Large intestine (tissue), 3 donors: ENCODE data around the gene SSBP3. TPM values are rescaled to one million over a fixed set of nuclear protein-coding genes. Genes with fewer than 3 reads are reported as not detected.

Source experiments
- DNase-seq, 2 donors: peaks; one replicate each; pipeline versions ENCODE4 v3.0.0 to v3.0.0-alpha.2; 2013
- H3K27ac ChIP-seq: one replicate; pipeline ENCODE4 v1.5.1; 2013; ENCODE audit warnings: low read length
- H3K27me3 ChIP-seq: 2 replicates; pipeline ENCODE4 v1.6.1; 2013; ENCODE audit warnings: low read length; ENCODE audit not compliant: control insufficient read depth, insufficient read depth
- H3K36me3 ChIP-seq: 2 replicates; pipeline ENCODE4 v1.6.1; 2013; ENCODE audit warnings: low read length; ENCODE audit not compliant: control insufficient read depth, insufficient read depth
- H3K4me1 ChIP-seq: one replicate; pipeline ENCODE4 v1.6.1; 2013; ENCODE audit warnings: low read length; ENCODE audit not compliant: control insufficient read depth, insufficient read depth
- H3K4me3 ChIP-seq: one replicate; pipeline ENCODE4 v1.5.1; 2013; ENCODE audit warnings: low read length
- H3K9me3 ChIP-seq: one replicate; pipeline ENCODE4 v1.6.1; 2013; ENCODE audit warnings: mild to moderate bottlenecking, low read depth, low read length, moderate library complexity; ENCODE audit not compliant: control insufficient read depth
- WGBS: methylation state at CpG from one replicate; pipeline ENCODE4 v1.1.5; 2013; ENCODE audit warnings: low lambda C conversion rate; ENCODE audit not compliant: insufficient coverage; 5-methylcytosine and 5-hydroxymethylcytosine counted together
- polyA plus RNA-seq: library from polyadenylated mRNA; unstranded; fragments of 120-200 nt; gene quantifications from one replicate; pipeline ENCODE4 v1.2.1, GENCODE V29; 2013

SSBP3 gene
- polyA plus RNA-seq, 1 donor, result 48.2 TPM

DNA sequence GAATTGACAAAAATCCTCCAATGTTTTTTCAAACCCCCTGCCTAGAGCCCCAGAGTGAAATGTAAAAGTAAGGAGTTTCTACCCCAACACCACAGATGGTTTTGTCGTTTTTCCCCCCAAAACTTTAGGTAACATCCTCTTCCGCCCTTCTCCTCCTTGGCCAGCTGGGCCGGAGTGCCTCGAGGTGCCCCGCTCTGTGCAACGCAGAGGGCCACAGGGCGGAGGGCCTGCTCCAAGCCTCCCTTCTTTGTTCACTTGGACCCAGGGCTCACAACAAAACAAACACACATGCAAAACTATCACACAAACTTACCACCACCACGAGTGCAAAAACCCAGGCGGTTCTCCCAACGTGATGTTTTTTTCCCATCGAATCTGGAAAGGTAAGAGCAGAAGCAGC lies 1.9 kb downstream of the SSBP3 start:
- WGBS, result no CpG with 5 or more reads among the region's 11 CpGs
- Histone ChIP-seq H3K4me1 (peaks cover 32% of the 10 kb centered on the region), H3K27ac (no peak overlapping the region), H3K4me3 (peak overlapping the region; percentile 63), H3K27me3 (no peaks in the 10 kb centered on the region), H3K36me3 (peaks cover 25% of the 10 kb centered on the region), H3K9me3 (peaks cover 2% of the 10 kb centered on the region)
- DNase-seq, result no peak

DNA sequence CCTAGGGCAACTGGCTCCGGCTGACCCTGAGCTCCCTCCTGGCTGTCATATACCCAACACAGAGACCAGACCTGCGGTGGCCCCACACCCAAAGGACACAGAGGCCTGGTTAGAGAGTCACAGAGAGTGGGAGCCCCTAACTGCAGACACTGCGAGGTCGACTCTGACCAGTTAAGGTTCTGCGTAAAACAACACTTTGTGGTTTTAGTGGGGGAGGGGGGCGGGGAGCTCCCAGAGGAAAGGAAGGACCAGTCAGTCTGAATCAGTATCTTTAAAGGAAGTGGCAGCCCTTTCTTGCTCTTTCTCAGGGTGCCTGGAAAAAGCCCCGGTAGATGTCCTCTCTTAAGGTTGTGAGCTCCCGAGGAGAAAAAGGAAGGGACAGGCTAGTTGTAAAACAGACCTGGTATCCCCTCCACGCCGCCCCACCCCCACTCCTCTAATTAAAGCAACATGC lies 2.4 kb downstream of the SSBP3 start:
- WGBS, result no CpG with 5 or more reads among the region's 10 CpGs

DNA sequence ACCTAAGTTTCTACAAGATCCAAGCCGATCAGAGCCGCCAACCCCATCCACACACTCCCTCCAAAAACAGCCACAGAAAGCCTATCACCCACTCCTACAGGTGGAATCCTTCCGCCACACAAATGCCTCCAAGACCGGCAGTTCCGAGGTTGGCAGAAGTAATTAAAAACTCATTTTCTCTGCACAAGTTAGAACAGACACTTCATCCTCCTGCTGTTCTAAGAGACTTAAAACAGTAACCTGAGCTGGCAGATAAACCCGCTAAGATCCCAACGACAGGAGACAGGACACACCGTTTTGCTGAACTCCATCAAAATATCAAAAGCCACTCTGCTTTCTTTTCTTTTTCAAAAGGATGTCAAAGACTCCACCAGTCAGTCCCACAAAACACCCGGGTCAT lies 2.8 kb downstream of the SSBP3 start:
- Histone ChIP-seq H3K4me3 (no peak overlapping the region), H3K36me3 (peaks cover 33% of the 10 kb centered on the region), H3K4me1 (peaks cover 23% of the 10 kb centered on the region), H3K27ac (no peak overlapping the region), H3K9me3 (peaks cover 2% of the 10 kb centered on the region), H3K27me3 (no peaks in the 10 kb centered on the region)
- no CpG with 5 or more reads among the region's 9 CpGs for WGBS
- no peak for DNase-seq

More for the DNA sequence above, 2.4 kb downstream of the SSBP3 start:
- H3K27ac ChIP-seq, result no peak overlapping the region
- DNase-seq, result no peak
- peak overlapping the region; percentile 63 for H3K4me3 ChIP-seq
- H3K36me3 ChIP-seq, result peaks cover 29% of the 10 kb centered on the region
- H3K4me1 ChIP-seq, result peaks cover 27% of the 10 kb centered on the region
- peaks cover 2% of the 10 kb centered on the region for H3K9me3 ChIP-seq
- no peaks in the 10 kb centered on the region for H3K27me3 ChIP-seq

DNA sequence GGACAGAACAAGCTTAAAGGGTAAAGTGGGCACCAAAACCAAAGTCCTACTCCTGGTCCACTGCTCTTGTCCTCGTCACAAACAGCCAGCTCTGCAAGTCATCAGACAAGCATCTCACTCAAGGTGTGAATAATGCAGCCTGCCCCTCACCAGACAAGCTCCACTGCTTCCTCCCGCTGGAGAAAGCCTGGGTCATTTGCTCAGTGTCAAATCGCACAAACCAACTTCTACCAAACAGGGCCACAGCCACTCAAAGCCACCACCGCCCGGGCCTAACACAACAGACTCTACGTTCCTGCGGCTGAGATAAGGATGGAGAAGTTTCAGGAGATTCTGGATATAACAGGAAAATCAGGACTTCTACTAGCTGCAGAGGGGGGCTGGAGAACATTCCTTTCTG lies 3.3 kb downstream of the SSBP3 start:
- no peak for DNase-seq
- H3K4me1 ChIP-seq, result peaks cover 18% of the 10 kb centered on the region
- WGBS, result no CpG with 5 or more reads among the region's 7 CpGs
- no peak overlapping the region for H3K4me3 ChIP-seq
- peaks cover 2% of the 10 kb centered on the region for H3K9me3 ChIP-seq
- H3K27me3 ChIP-seq, result no peaks in the 10 kb centered on the region
- no peak overlapping the region for H3K27ac ChIP-seq
- peaks cover 39% of the 10 kb centered on the region for H3K36me3 ChIP-seq

DNA sequence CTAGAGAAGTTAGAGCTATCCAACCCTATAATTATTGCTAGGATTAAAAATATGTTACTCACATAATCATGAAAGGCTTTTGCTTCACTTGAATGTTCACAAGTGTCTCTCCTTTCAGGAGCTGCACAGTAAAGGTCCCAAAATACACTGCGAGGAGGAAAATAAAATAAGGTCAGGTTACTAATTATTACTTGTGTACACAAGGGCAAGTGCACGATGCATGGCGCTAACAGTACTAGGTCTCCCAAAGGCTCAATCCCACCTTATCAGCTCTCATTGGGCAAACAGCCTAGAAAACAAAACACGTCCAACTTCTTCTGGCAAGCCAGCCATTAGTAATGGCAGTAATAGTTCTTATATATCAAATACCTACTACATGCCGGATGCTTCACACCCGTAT lies 4.4 kb downstream of the SSBP3 start:
- WGBS, result no CpG with 5 or more reads among the region's 6 CpGs
- no peak for DNase-seq
- H3K4me1 ChIP-seq, result peaks cover 25% of the 10 kb centered on the region
- no peak overlapping the region for H3K4me3 ChIP-seq
- peaks cover 49% of the 10 kb centered on the region for H3K36me3 ChIP-seq
- peaks cover 2% of the 10 kb centered on the region for H3K9me3 ChIP-seq
- H3K27me3 ChIP-seq, result no peaks in the 10 kb centered on the region
- no peak overlapping the region for H3K27ac ChIP-seq

DNA sequence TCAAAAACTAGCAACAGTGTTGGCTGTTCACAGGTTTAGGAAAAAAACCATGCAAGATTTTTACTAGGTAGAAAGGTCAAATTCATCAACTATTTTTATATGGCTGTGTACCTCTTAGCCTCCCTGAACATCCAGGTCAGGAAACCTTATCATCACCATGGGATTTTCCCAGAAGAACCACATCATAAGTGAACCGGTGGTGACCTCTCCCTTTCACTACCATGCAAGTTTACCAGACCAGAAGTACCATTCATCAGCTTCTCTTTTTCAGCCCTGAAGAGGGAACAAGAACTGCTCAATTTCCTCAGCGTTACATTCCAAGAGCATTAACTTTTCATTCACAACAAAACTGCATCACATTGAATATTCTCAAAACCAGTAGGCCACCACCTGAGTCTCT lies 5.9 kb downstream of the SSBP3 start:
- 100% methylated on average over 1 of the region's 2 CpGs for WGBS
- H3K4me1 ChIP-seq, result peaks cover 25% of the 10 kb centered on the region
- DNase-seq, result no peak
- H3K9me3 ChIP-seq, result peaks cover 2% of the 10 kb centered on the region
- H3K4me3 ChIP-seq, result no peak overlapping the region
- no peaks in the 10 kb centered on the region for H3K27me3 ChIP-seq
- H3K36me3 ChIP-seq, result peaks cover 54% of the 10 kb centered on the region
- no peak overlapping the region for H3K27ac ChIP-seq

DNA sequence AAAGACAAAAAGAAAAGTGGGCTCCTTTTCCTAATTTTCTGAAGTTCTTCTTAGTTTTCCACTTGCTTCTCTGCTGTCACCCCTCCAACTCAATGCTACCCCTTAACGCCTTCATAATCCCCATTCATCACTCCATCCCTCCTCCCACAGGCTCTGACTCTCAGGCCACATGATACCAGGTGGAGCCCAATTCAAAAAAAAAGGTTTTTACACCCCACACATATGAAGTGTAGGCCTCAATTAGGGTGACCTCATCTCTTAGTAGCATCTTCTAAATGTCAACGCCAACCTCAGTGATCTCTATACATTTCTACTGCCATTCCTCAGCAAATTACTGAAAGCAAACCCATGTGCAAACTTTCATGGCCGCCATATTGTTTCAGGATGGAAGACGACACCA lies 6.4 kb downstream of the SSBP3 start:
- H3K27ac ChIP-seq, result no peak overlapping the region
- H3K9me3 ChIP-seq, result no peaks in the 10 kb centered on the region
- H3K27me3 ChIP-seq, result no peaks in the 10 kb centered on the region
- peaks cover 57% of the 10 kb centered on the region for H3K36me3 ChIP-seq
- H3K4me3 ChIP-seq, result no peak overlapping the region
- H3K4me1 ChIP-seq, result peaks cover 23% of the 10 kb centered on the region
- no peak for DNase-seq
- WGBS, result no CpG with 5 or more reads among the region's 4 CpGs

DNA sequence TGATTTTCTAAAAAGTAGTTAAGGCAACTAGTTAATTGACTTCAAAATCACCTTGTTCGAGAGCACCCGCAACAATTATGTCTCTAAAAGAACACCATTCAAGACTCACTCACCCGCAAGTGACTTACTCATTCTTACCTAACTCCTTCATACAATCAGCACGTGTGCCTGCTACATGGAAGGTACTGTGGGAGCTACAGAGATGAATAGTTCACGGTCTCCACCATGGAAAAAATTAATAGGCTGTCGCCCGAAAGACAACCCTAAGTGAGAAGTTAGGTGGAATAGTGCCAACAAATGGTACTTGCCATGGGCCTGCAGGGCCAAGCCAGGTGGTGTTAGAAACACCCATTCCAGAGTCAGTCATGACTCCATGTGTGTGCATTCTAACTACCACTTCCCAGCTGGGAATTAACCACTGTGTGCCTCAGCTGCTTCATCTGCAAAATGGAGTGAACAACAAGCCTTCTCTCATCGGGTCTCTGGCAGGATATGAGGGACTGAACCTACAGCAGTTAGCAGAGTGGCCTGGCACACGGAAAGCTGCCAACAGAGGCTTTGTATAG lies 7.1 kb downstream of the SSBP3 start:
- no peak for DNase-seq
- H3K27me3 ChIP-seq, result no peaks in the 10 kb centered on the region
- peaks cover 16% of the 10 kb centered on the region for H3K4me1 ChIP-seq
- no peak overlapping the region for H3K27ac ChIP-seq
- 100% methylated on average over 3 of the region's 9 CpGs for WGBS
- H3K4me3 ChIP-seq, result no peak overlapping the region
- no peaks in the 10 kb centered on the region for H3K9me3 ChIP-seq
- H3K36me3 ChIP-seq, result peaks cover 59% of the 10 kb centered on the region

DNA sequence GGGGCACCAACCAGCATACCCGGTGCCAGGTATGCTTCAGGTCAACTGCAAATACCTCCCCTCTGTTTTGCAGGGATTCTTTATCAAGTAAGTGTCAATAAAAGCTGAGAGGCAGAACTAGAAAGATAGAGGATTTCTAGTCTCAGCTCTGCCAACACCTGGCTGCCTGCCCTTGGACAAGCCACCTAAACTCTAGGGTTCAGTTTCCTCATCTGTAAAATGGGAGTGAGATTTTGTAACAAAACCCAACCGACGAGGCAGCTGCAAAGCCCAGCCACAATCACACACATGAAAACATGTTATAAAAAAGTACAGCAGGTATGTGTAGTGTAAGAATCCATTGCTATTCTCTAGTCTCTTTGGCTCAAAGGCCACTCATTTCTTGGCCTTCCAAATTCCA lies 8.2 kb downstream of the SSBP3 start:
- no peak overlapping the region for H3K27ac ChIP-seq
- peaks cover 65% of the 10 kb centered on the region for H3K36me3 ChIP-seq
- no peak overlapping the region for H3K4me3 ChIP-seq

DNA sequence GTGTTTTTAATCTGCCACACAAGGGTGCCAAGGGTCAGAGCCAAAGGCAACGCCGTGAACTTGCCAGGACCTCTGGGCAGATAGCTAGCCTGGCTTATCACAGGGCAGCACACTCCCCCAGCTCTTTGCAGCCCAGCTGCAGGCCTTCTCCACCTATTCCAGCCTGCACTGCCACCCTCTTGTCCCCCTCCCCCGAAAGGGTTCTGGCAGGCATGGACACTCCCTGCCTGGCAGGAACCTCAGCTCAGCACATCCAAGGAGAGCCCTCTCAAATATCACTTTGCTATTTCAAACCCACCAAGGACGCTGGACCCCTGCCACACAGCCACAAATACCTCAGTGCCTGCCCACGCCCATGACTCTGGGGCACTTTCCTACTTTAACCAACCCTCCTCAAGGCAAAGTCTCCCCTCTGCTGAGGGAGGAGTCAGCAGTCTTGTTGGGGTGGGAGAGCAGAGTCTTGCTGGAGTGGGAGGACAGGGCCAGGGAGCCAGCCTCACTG lies 9.1 kb downstream of the SSBP3 start:
- no CpG with 5 or more reads among the region's 5 CpGs for WGBS
- H3K9me3 ChIP-seq, result no peaks in the 10 kb centered on the region
- peaks cover 13% of the 10 kb centered on the region for H3K4me1 ChIP-seq
- no peaks in the 10 kb centered on the region for H3K27me3 ChIP-seq
- no peak overlapping the region for H3K4me3 ChIP-seq
- peak in 1 of 2 donors; percentile 51 for DNase-seq
- no peak overlapping the region for H3K27ac ChIP-seq
- peaks cover 73% of the 10 kb centered on the region for H3K36me3 ChIP-seq

More for the DNA sequence above, 8.2 kb downstream of the SSBP3 start:
- no peaks in the 10 kb centered on the region for H3K9me3 ChIP-seq
- no CpG with 5 or more reads among the region's 3 CpGs for WGBS
- peaks cover 16% of the 10 kb centered on the region for H3K4me1 ChIP-seq
- no peaks in the 10 kb centered on the region for H3K27me3 ChIP-seq
- no peak for DNase-seq
